HepG2 (cell line): Measurements from ENCODE around the gene ART1. TPM values are rescaled to one million over a fixed set of nuclear protein-coding genes. Genes with fewer than 3 reads are reported as not detected.

Source experiments
- CERS6 ChIP-seq: sonication (generic); formaldehyde crosslinking; IDR thresholded peaks from 2 replicates; pipeline ENCODE4 v1.5.0; 2020; ENCODE audit warnings: missing genetic modification reagents
- DNMT1 ChIP-seq: sonication (generic); formaldehyde crosslinking; IDR thresholded peaks from 2 replicates; pipeline ENCODE4 v1.5.1; 2020; ENCODE audit warnings: mild to moderate bottlenecking, missing genetic modification reagents
- DZIP1 ChIP-seq: sonication (generic); formaldehyde crosslinking; IDR thresholded peaks from 2 replicates; pipeline ENCODE4 v1.5.0; 2020; ENCODE audit warnings: mild to moderate bottlenecking, missing genetic modification reagents
- HNRNPH1 ChIP-seq: fragments of 200-400 bp; formaldehyde crosslinking; optimal IDR thresholded peaks from 2 replicates; pipeline ENCODE3; 2017; ENCODE audit warnings: mild to moderate bottlenecking, low read depth, low read length
- HOXA7 ChIP-seq: sonication (generic); formaldehyde crosslinking; IDR thresholded peaks from 2 replicates; pipeline ENCODE4 v1.8.1; 2022; ENCODE audit warnings: mild to moderate bottlenecking, missing genetic modification reagents, moderate library complexity
- IKZF1 ChIP-seq: fragments of 450-650 bp; IDR thresholded peaks from 2 replicates; pipeline ENCODE4 v1.7.1; 2016
- KAT7 ChIP-seq: IDR thresholded peaks from 2 replicates; pipeline ENCODE4 v1.6.1; 2018; ENCODE audit warnings: borderline replicate concordance, missing compliant biosample characterization
- KLF9 ChIP-seq: IDR thresholded peaks from 2 replicates; pipeline ENCODE4 v1.6.1; 2016; ENCODE audit warnings: low read depth
- KMT2B ChIP-seq: IDR thresholded peaks from 2 replicates; pipeline ENCODE4 v1.6.1; 2016; ENCODE audit warnings: missing genetic modification reagents, missing compliant biosample characterization
- RBAK ChIP-seq: sonication (generic); formaldehyde crosslinking; IDR thresholded peaks from 2 replicates; pipeline ENCODE4 v1.5.1; 2020; ENCODE audit warnings: mild to moderate bottlenecking, missing genetic modification reagents
- SMAD3 ChIP-seq: sonication (generic); formaldehyde crosslinking; IDR thresholded peaks from 2 replicates; pipeline ENCODE4 v1.4.0; 2020; ENCODE audit warnings: missing genetic modification reagents
- SOX13 ChIP-seq, 3 experiments: fragments of 450-650 bp in 1 of 3; sonication (generic) in 1 of 3; formaldehyde crosslinking in 1 of 3; IDR thresholded peaks in 2 of 3; conservative IDR thresholded peaks in 1 of 3; 2 replicates each; pipeline versions ENCODE4 v1.5.0 to v1.6.1; 2016 to 2020; ENCODE audit warnings: antibody characterized with exemption in 1 of 3, mild to moderate bottlenecking in 1 of 3, missing compliant biosample characterization in 1 of 3, missing genetic modification reagents in 1 of 3, moderate library complexity in 1 of 3
- TFAP4 ChIP-seq: sonication (generic); IDR thresholded peaks from 2 replicates; pipeline ENCODE4 v1.6.1; 2016; ENCODE audit warnings: low read depth, borderline replicate concordance
- YY1 ChIP-seq: IDR thresholded peaks from 2 replicates; pipeline ENCODE4 v1.6.1; 2011; ENCODE audit warnings: low read length, low read depth, moderate library complexity, mild to moderate bottlenecking; ENCODE audit not compliant: insufficient read depth, insufficient replicate concordance
- ZNF101 ChIP-seq: sonication (generic); formaldehyde crosslinking; IDR thresholded peaks from 2 replicates; pipeline ENCODE4 v1.4.0; 2020; ENCODE audit warnings: mild to moderate bottlenecking, low read depth, missing genetic modification reagents, borderline replicate concordance
- ZNF17 ChIP-seq: sonication (generic); formaldehyde crosslinking; IDR thresholded peaks from 2 replicates; pipeline ENCODE4 v1.5.0; 2020; ENCODE audit warnings: mild to moderate bottlenecking, missing genetic modification reagents
- ZNF570 ChIP-seq: sonication (generic); formaldehyde crosslinking; IDR thresholded peaks from 2 replicates; pipeline ENCODE4 v1.4.0; 2020; ENCODE audit warnings: mild to moderate bottlenecking, missing genetic modification reagents, borderline replicate concordance
- polyA plus RNA-seq, 8 experiments: library from polyadenylated mRNA; depleted of rRNA in 3 of 8; stranded (reverse) in 7 of 8; unstranded in 1 of 8; fragments of >200 nt; fragmentation: Illumina TruSeq in 4 of 8; extraction: Trizol in 4 of 8; gene quantifications; 2 replicates each; pipeline versions ENCODE4 v1.2.1 to v1.2.3, GENCODE V29; 2011 to 2016; ENCODE audit warnings: low read depth in 4 of 8, missing spikeins in 1 of 8, mixed read lengths in 1 of 8; ENCODE audit not compliant: insufficient read depth in 1 of 8
- total RNA-seq, 5 experiments: library from RNA; depleted of rRNA; stranded (reverse); fragments of >200 nt; fragmentation: Illumina TruSeq; extraction: Trizol; gene quantifications; 2 replicates each; pipeline ENCODE4 v1.2.3, GENCODE V29; 2016; ENCODE audit warnings: low read depth in 1 of 5
- TF ChIP-seq, protein P1 (sequence below): sonication (generic); formaldehyde crosslinking; IDR thresholded peaks from 2 replicates; pipeline ENCODE4 v1.9.0; 2022; ENCODE audit warnings: low read depth, missing genetic modification reagents
- TF ChIP-seq, protein P2 (sequence below): fragments of 450-650 bp; IDR thresholded peaks from 2 replicates; pipeline ENCODE4 v1.6.1; 2017

The ART1 gene
- total and polyA plus RNA-seq, 2 of the 13 experiments (the other 11 are each of a cell fraction or from before 2014, with no cell fraction given): not detected

GRCh38 chr11:3642071-3642951 lies 2.6 kb upstream of the ART1 start (continued):
- TF ChIP-seq DZIP1 (CRISPR knock-in tag): no peak
- TF ChIP-seq KAT7 (CRISPR knock-in tag): no peak
- TF ChIP-seq RBAK (CRISPR knock-in tag): no peak
- no peak for TF ChIP-seq ZNF17 (CRISPR knock-in tag)
- no peak for TF ChIP-seq TFAP4
- TF ChIP-seq SOX13 (IDR thresholded peaks at IDR 0.05): no peak
- no peak for TF ChIP-seq SOX13 (CRISPR knock-in tag; conservative IDR thresholded peaks at IDR 0.05 in 1 of 2, IDR thresholded peaks at IDR 0.05 in 1 of 2)
- TF ChIP-seq HOXA7: no peak
- TF ChIP-seq IKZF1: no peak
- TF ChIP-seq, protein P1, sequence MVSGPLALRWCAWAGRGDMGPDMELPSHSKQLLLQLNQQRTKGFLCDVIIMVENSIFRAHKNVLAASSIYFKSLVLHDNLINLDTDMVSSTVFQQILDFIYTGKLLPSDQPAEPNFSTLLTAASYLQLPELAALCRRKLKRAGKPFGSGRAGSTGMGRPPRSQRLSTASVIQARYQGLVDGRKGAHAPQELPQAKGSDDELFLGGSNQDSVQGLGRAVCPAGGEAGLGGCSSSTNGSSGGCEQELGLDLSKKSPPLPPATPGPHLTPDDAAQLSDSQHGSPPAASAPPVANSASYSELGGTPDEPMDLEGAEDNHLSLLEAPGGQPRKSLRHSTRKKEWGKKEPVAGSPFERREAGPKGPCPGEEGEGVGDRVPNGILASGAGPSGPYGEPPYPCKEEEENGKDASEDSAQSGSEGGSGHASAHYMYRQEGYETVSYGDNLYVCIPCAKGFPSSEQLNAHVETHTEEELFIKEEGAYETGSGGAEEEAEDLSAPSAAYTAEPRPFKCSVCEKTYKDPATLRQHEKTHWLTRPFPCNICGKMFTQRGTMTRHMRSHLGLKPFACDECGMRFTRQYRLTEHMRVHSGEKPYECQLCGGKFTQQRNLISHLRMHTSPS (CRISPR knock-in tag): no peak
- TF ChIP-seq ZNF101: no peak
- no peak for TF ChIP-seq HNRNPH1
- TF ChIP-seq KMT2B (CRISPR knock-in tag): no peak
- no peak for TF ChIP-seq ZNF570 (CRISPR knock-in tag)
- no peak for TF ChIP-seq KLF9 (CRISPR knock-in tag)
- TF ChIP-seq YY1: no peak
- no peak for TF ChIP-seq SMAD3
- TF ChIP-seq CERS6: no peak
- peak; percentile 76; the same call in 1 of the 2 replicates for TF ChIP-seq DNMT1 (CRISPR knock-in tag)
- TF ChIP-seq, protein P2, sequence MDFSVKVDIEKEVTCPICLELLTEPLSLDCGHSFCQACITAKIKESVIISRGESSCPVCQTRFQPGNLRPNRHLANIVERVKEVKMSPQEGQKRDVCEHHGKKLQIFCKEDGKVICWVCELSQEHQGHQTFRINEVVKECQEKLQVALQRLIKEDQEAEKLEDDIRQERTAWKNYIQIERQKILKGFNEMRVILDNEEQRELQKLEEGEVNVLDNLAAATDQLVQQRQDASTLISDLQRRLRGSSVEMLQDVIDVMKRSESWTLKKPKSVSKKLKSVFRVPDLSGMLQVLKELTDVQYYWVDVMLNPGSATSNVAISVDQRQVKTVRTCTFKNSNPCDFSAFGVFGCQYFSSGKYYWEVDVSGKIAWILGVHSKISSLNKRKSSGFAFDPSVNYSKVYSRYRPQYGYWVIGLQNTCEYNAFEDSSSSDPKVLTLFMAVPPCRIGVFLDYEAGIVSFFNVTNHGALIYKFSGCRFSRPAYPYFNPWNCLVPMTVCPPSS: no peak
